Activated gamma-delta T cell (primary cell): ENCODE measurements around the gene ACO1.
"Not testable (repeated sequence)": the region's sequence is repeated elsewhere in the genome, so short reads cannot be mapped to it uniquely, and the experiment has no call there.

ENCODE experiments used
- DNase-seq: peaks from one replicate; lab custom pipeline; 2025; lab: John Stamatoyannopoulos, UW
- total RNA-seq, 2 donors: gene quantifications; one replicate each; lab custom pipeline; 2026; lab: John Stamatoyannopoulos, UW

The ACO1 gene
- total RNA-seq: 21.7 to 29.0 reads per million in 2 donors

- DNase-seq: peak; percentile 80
Measured at GRCh38 chr9:32384364-32385151, at the start of gene ACO1. Gene ACO1 (plus strand): TSS chr9:32384643. CDS start chr9:32405507, 20,864 bp downstream.

- no peak for DNase-seq
Measured at GRCh38 chr9:32334916-32335895, 49.2 kb upstream of the ACO1 start.

- DNase-seq: no peak
Measured at GRCh38 chr9:32339424-32339823, 45.0 kb upstream of the ACO1 start.

GRCh38 chr9:32340361-32340760 lies 44.1 kb upstream of the ACO1 start:
- no peak for DNase-seq

- DNase-seq: no peak
Measured at GRCh38 chr9:32344551-32345182, 39.8 kb upstream of the ACO1 start.

GRCh38 chr9:32345243-32345642 lies 39.2 kb upstream of the ACO1 start:
- DNase-seq: no peak

GRCh38 chr9:32347571-32347970 lies 36.9 kb upstream of the ACO1 start:
- DNase-seq: no peak

- no peak for DNase-seq
Measured at GRCh38 chr9:32348106-32348695, 36.2 kb upstream of the ACO1 start.

- no peak for DNase-seq
Measured at GRCh38 chr9:32349013-32349412, 35.4 kb upstream of the ACO1 start.

GRCh38 chr9:32350682-32351081 lies 33.8 kb upstream of the ACO1 start:
- no peak for DNase-seq

GRCh38 chr9:32351845-32352244 lies 32.6 kb upstream of the ACO1 start:
- DNase-seq: no peak

- DNase-seq: not testable (repeated sequence)
Measured at GRCh38 chr9:32353476-32353875, 31.0 kb upstream of the ACO1 start.

- DNase-seq: no peak
Measured at GRCh38 chr9:32359452-32359851, 25.0 kb upstream of the ACO1 start.

- no peak for DNase-seq
Measured at GRCh38 chr9:32360983-32361673, 23.3 kb upstream of the ACO1 start.

GRCh38 chr9:32371279-32371678 lies 13.2 kb upstream of the ACO1 start:
- DNase-seq: no peak

- no peak for DNase-seq
Measured at GRCh38 chr9:32371679-32372078, 12.8 kb upstream of the ACO1 start.

- DNase-seq: no peak
Measured at GRCh38 chr9:32376285-32376684, 8.2 kb upstream of the ACO1 start.

GRCh38 chr9:32378496-32378895 lies 5.9 kb upstream of the ACO1 start:
- DNase-seq: no peak

GRCh38 chr9:32378993-32379729 lies 5.3 kb upstream of the ACO1 start:
- DNase-seq: no peak

- no peak for DNase-seq
Measured at GRCh38 chr9:32380944-32381343, 3.5 kb upstream of the ACO1 start.
